Heart left ventricle (tissue), 16 donors: ENCODE data around the gene SLC35F3. TPM values are rescaled to one million over a fixed set of nuclear protein-coding genes. Genes with fewer than 3 reads are reported as not detected.
A peak's percentile ranks its signal among the peaks of the same experiment; 100 is the strongest.

ENCODE experiments used
- ATAC-seq, 4 donors: fragments of 200-7000 bp; cut with Tn5 transposase; one replicate each; pipeline ENCODE4 v1.9.1; 2020 to 2022; ENCODE audit warnings: moderate library complexity in 4 of 4, mild to moderate bottlenecking in 3 of 4, moderate number of reproducible peaks in 1 of 4
- DNase-seq, 5 donors: peaks; one replicate each; pipeline ENCODE4 v3.0.0-alpha.2; 2020
- H3K27ac ChIP-seq, 12 donors: fragments of 200-600 bp; sonication (generic) in 4 of 12; one replicate each; pipeline versions ENCODE4 v1.5.0 to v1.8.0; 2016 to 2022; ENCODE audit warnings: mild to moderate bottlenecking in 2 of 12
- H3K27me3 ChIP-seq, 9 donors: fragments of 200-600 bp; sonication (generic) in 2 of 9; one replicate each; pipeline versions ENCODE4 v1.5.1 to v1.8.0; 2016 to 2022; ENCODE audit warnings: mild to moderate bottlenecking in 3 of 9
- H3K36me3 ChIP-seq, 9 donors: fragments of 200-600 bp; sonication (generic) in 2 of 9; one replicate each; pipeline versions ENCODE4 v1.5.0 to v1.8.0; 2018 to 2022; ENCODE audit warnings: mild to moderate bottlenecking in 2 of 9
- H3K4me1 ChIP-seq, 12 donors: fragments of 200-600 bp; sonication (generic) in 4 of 12; one replicate each; pipeline versions ENCODE4 v1.5.0 to v1.8.0; 2016 to 2022; ENCODE audit warnings: mild to moderate bottlenecking in 3 of 12
- H3K4me3 ChIP-seq, 12 donors: fragments of 200-600 bp; sonication (generic) in 4 of 12; one replicate each; pipeline versions ENCODE4 v1.5.0 to v1.8.0; 2017 to 2022; ENCODE audit warnings: mild to moderate bottlenecking in 9 of 12, moderate library complexity in 4 of 12
- H3K9me3 ChIP-seq, 12 donors: fragments of 200-600 bp; sonication (generic) in 4 of 12; one replicate each; pipeline versions ENCODE4 v1.5.0 to v1.8.0; 2016 to 2022; ENCODE audit warnings: mild to moderate bottlenecking in 1 of 12
- POLR2A ChIP-seq, 2 donors: fragments of 450-650 bp; IDR thresholded peaks; one replicate each; pipeline ENCODE4 v1.6.1; 2017; ENCODE audit warnings: antibody characterized with exemption in 2 of 2, mild to moderate bottlenecking in 2 of 2, moderate library complexity in 2 of 2
- WGBS, 4 donors: extraction: QIAGEN DNeasy Blood & Tissue Kit in 2 of 4; methylation state at CpG; one replicate each; pipeline versions ENCODE4 v1.1.5 to v1.1.7; 2013 to 2018; 5-methylcytosine and 5-hydroxymethylcytosine counted together
- intact Hi-C, 10 donors: fragments of 100-400 bp; cut with DNase I; formaldehyde crosslinking; loops; one replicate each; pipeline versions ENCODE4 v1.11.1 to v1.14.2; 2022
- polyA plus RNA-seq, 2 donors: library from polyadenylated mRNA; stranded (reverse); fragments of 200-250 nt; gene quantifications; one replicate each; pipeline ENCODE4 v1.2.3, GENCODE V29; 2013
- total RNA-seq, 9 donors: library from RNA; depleted of rRNA in 2 of 9; stranded (reverse); fragments of >200 nt in 2 of 9; fragmentation: NEBNext Ultra II Directional in 3 of 9; extraction: Animal tissue kit (Norgen Biotek cat#: 25700) in 3 of 9; gene quantifications; one replicate each; pipeline versions ENCODE4 v1.1.0 to v1.2.4, GENCODE V29; 2016 to 2023
- TF ChIP-seq, protein P1 (sequence below), 12 donors: fragments of 200-600 bp; sonication (generic) in 4 of 12; IDR thresholded peaks; one replicate each; pipeline versions ENCODE4 v1.5.0 to v1.8.0; 2018 to 2022; ENCODE audit warnings: antibody characterized with exemption in 12 of 12, mild to moderate bottlenecking in 5 of 12
- donor health status: ischemic (EF 13 %, LVEDD 7.1; RV severe dilation, severe dysfunction).
- donor health status: healthy with polysubstance abuse.
- donor health status: DM: no; HTN: yes; CAD: no.
- donor health status: DM: no; HTN: no; CAD: no.
- donor health status: ischemic (EF 25% LVEDD 6.9; RV normal size, moderate dysfunction).
- donor health status: ischemic (EF 25% LVEDD 5.7; RV mildly dilated, moderate dysfunction).
- donor health status: healthy.
- donor health status: DM: yes; HTN: yes; CAD: no.
- donor health status: ischemic (EF 35%, LVEDD 5.7; RV mildly dilated, moderate dysfunction).
- donor health status: nonischemic (EF 11% LVEDD 7.7; RV severe dilation, severe dysfunction).
- donor health status: DM: yes; HTN: yes; CAD: no.
- donor health status: PGD.
- donor health status: ischemic (EF 29% LVEDD 5.4; RV normal size, mild dysfunction).
- donor health status: nonischemic (EF 23%, LVEDD 6.1; RV moderate dilation, normal function).

The SLC35F3 gene
- total and polyA plus RNA-seq, 11 donors = 0.03 to 0.11 (median 0.11) TPM; not detected in 8

DNA sequence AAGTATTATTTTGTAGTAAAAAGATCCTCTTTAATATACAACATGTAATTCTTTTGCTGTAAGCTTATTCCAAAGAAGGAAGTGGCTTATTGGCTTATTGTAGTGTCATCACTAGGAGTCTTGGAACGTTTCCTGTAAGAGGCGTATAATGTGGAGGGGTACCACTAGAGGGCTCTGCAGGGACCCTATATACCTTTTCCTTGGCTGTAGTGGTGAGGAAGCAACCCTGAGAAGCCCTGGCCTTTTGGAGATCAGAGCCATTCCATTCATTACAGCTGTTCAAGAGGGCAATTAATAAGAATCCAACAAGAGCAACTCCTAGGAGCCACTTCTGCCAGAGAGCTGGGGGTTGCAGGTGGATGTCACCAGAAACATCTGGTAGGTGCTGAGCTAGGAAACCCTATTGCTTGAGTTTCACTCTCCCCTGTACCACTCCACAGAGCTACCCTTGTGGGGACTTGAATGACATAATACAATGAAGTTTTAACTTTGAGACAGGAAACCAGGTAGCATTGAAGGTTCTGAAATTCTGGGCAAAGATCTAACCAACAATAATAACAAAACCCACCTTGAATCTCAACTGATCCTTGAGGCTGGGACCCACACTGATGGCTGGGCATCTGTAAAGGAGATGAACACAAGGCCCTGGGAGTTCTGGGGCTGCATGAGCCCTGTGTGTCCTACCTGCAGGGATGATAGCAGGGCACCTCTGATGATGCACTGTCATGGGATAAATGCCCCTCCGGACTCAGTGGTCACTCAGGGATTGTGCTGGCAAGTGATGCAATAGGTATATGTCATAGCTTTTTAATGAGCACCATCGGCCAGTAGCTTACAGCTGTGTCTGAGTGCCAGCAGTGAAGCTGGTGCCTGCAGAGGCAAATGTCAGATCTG is 308.5 kb downstream of the SLC35F3 start:
- intact Hi-C loops = no loop called here
- Histone ChIP-seq H3K9me3 (peaks cover 0 to 3% (median 0%) of the 10 kb centered on the region in 12 donors), H3K4me3 (no peak overlapping the region), H3K4me1 (peaks cover 0 to 19% (median 3%) of the 10 kb centered on the region in 12 donors), H3K27me3 (peaks cover 16 to 66% (median 29%) of the 10 kb centered on the region in 9 donors), H3K36me3 (no peaks in the 10 kb centered on the region), H3K27ac (no peak overlapping the region)
- WGBS, 4 donors = 30 to 46% (median 42%) methylated on average over 4 of the region's 4 CpGs
- ATAC-seq (peak in 3 of 4 donors; percentile 60 to 61 (median 60)), DNase-seq (no peak)
- TF ChIP-seq, protein P1, sequence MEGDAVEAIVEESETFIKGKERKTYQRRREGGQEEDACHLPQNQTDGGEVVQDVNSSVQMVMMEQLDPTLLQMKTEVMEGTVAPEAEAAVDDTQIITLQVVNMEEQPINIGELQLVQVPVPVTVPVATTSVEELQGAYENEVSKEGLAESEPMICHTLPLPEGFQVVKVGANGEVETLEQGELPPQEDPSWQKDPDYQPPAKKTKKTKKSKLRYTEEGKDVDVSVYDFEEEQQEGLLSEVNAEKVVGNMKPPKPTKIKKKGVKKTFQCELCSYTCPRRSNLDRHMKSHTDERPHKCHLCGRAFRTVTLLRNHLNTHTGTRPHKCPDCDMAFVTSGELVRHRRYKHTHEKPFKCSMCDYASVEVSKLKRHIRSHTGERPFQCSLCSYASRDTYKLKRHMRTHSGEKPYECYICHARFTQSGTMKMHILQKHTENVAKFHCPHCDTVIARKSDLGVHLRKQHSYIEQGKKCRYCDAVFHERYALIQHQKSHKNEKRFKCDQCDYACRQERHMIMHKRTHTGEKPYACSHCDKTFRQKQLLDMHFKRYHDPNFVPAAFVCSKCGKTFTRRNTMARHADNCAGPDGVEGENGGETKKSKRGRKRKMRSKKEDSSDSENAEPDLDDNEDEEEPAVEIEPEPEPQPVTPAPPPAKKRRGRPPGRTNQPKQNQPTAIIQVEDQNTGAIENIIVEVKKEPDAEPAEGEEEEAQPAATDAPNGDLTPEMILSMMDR (IDR thresholded peaks at IDR 0.05) = peak in 9 of 12 donors; percentile 9 to 46 (median 28)
- no peak for TF ChIP-seq POLR2A (IDR thresholded peaks at IDR 0.05)

DNA sequence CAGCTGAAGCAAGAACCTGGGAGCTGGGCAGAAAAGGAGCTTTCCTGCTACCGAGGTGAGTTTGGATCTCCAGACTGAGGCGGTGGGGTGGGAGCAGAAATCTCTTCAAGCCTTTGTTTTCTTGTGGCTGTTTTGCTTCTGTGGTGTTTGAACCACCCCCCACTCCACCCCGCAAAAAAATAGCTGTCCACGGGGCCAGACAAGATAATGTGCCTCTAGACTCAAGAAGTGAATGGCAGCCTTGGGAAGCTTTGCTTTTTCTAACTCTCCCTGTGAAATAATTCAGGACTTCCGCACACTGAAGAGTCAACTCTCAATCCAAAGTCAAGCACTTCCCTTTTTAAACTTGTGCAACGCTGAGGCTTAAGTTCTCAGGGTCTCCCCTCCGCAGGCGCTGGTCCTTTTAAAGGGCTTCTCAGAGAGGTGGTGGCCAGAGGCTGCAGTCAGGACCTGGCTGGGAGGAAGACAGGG is 309.2 kb downstream of the SLC35F3 start:
- intact Hi-C loops = no loop called here
- Histone ChIP-seq H3K4me3 (peak overlapping the region; percentile 13 to 57 (median 43)), H3K27me3 (peaks cover 16 to 72% (median 29%) of the 10 kb centered on the region in 9 donors), H3K36me3 (no peaks in the 10 kb centered on the region), H3K9me3 (peaks cover 0 to 3% (median 0%) of the 10 kb centered on the region in 12 donors), H3K4me1 (peaks cover 0 to 19% (median 3%) of the 10 kb centered on the region in 12 donors), H3K27ac (no peak overlapping the region)
- ATAC-seq = peak in 2 of 4 donors; percentile 31 to 34
- TF ChIP-seq POLR2A (IDR thresholded peaks at IDR 0.05) = no peak
- TF ChIP-seq, protein P1 (IDR thresholded peaks at IDR 0.05) = no peak
- WGBS, 4 donors = 9 to 24% (median 18%) methylated on average over 5 to 8 of the region's 8 CpGs
- DNase-seq = no peak

DNA sequence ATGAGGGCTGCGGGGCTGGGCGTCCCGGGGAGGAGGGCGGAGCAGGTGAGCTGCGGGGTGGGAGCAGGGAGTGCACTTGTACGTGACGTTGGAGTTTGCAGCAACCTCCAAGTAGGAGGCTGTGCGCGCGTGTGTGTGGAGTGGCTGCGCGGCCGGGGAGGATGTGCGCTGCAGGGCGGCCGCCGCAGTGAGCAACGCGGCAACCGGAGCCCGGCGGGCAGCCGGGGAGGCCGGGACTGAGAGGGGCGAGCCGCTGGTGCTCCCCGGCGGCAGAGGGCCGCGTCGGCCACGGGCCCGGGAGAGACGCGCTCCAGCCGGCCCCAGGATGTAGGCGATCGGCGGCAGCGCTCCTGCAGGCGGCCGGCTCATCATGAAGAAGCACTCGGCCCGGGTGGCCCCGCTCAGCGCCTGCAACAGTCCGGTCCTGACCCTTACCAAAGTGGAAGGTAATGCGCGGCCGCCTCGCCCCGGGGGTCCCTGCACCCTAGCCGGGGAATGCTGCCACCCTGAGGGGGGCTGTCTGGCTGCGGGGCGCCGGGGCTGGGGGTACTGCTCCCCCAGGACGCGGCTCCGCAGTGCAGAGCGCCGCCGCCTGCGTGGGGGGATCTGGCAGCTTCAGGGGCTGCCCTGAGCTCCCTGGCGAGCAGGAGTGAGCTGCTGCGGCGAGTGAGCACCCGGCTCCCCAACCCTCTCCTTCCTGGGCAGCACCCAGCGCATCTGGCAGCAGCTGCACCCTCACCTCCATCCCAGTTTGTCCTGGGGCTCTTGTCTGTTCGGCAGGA is 309.8 kb downstream of the SLC35F3 start:
- no peaks in the 10 kb centered on the region for H3K36me3 ChIP-seq
- H3K27ac ChIP-seq = no peak overlapping the region
- peak overlapping the region; percentile 13 to 57 (median 43) for H3K4me3 ChIP-seq
- peaks cover 16 to 79% (median 29%) of the 10 kb centered on the region in 9 donors for H3K27me3 ChIP-seq
- peaks cover 0 to 3% (median 0%) of the 10 kb centered on the region in 12 donors for H3K9me3 ChIP-seq
- ATAC-seq = peak in 3 of 4 donors; percentile 37 to 81 (median 75)
- peak; percentile 13 to 75 (median 36) for DNase-seq
- intact Hi-C loops = no loop called here
- H3K4me1 ChIP-seq = peaks cover 0 to 19% (median 3%) of the 10 kb centered on the region in 12 donors
- WGBS, 4 donors = 1 to 6% (median 2%) methylated on average over 20 to 69 of the region's 69 CpGs
- no peak for TF ChIP-seq POLR2A (IDR thresholded peaks at IDR 0.05)
- TF ChIP-seq, protein P1 (IDR thresholded peaks at IDR 0.05) = no peak
